Thyroid gland (tissue), 4 donors: ENCODE data around the gene ZFC3H1.

Experiments
- POLR2A ChIP-seq, 2 donors: fragments of 450-650 bp; IDR thresholded peaks; one replicate each; pipeline ENCODE4 v1.6.1; 2017; ENCODE audit warnings: antibody characterized with exemption in 2 of 2, mild to moderate bottlenecking in 2 of 2, moderate library complexity in 1 of 2
- TF ChIP-seq, protein P1 (sequence below), 6 experiments: fragments of 200-600 bp in 3 of 6; fragments of 450-650 bp in 3 of 6; sonication (generic) in 3 of 6; IDR thresholded peaks; one replicate each; pipeline ENCODE4 v1.5.1; 2016 to 2019; ENCODE audit warnings: antibody characterized with exemption in 6 of 6, mild to moderate bottlenecking in 2 of 6, inconsistent platforms in 1 of 6, moderate library complexity in 1 of 6

DNA sequence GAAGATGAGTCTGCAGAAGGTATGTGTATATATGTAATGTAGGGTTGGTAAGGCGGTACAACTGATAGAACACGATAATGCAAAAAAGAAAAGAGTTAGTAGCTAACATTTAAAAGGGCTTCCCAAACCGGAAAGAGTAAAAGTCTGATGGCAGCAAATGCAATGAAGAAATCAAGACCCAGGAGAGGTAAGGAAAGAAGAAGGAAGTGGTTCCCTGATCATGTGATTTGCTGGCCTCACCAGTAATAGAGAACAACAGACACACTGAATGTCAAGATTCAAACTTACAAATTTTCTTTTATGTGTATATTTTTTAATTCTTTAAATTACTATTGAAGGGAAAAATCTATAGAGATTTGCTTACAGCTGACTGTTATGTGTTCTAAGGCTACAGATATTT, 18.4 kb downstream of the ZFC3H1 start:
- TF ChIP-seq, protein P1, sequence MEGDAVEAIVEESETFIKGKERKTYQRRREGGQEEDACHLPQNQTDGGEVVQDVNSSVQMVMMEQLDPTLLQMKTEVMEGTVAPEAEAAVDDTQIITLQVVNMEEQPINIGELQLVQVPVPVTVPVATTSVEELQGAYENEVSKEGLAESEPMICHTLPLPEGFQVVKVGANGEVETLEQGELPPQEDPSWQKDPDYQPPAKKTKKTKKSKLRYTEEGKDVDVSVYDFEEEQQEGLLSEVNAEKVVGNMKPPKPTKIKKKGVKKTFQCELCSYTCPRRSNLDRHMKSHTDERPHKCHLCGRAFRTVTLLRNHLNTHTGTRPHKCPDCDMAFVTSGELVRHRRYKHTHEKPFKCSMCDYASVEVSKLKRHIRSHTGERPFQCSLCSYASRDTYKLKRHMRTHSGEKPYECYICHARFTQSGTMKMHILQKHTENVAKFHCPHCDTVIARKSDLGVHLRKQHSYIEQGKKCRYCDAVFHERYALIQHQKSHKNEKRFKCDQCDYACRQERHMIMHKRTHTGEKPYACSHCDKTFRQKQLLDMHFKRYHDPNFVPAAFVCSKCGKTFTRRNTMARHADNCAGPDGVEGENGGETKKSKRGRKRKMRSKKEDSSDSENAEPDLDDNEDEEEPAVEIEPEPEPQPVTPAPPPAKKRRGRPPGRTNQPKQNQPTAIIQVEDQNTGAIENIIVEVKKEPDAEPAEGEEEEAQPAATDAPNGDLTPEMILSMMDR (IDR thresholded peaks at IDR 0.05) = no peak
- TF ChIP-seq POLR2A (IDR thresholded peaks at IDR 0.05) = no peak
